ENCODE results near the gene SORCS1. TPM values are rescaled to one million over a fixed set of nuclear protein-coding genes. Genes with fewer than 3 reads are reported as not detected.

Gene SORCS1
- total RNA-seq, 1 donor from 2014 or later = not detected

DNA sequence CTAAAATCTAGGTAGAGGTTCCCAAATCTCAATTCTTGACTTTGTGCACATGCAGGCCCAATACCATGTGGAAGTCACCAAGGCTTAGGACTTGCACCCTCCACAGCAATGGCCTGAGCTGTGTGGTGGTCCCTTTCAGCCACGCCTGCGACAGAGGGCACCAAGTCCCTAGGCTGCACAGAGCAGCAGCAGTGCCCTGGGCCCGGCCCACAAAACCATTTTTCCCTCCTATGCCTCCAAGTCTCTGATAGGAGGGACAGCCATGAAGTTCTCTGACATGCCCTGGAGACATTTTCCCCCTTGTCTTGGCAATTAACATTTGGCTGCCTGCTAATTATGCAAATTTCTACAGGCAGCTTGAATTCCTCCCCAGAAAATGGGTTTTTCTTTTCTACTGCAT is 375.5 kb downstream of the SORCS1 start:
- H3K4me3 ChIP-seq (ENCODE audit: low read depth, low read length) = no peak overlapping the region
- no peak for FAIRE-seq
- no peak for DNase-seq (ENCODE audit: low read depth)
- TF ChIP-seq, protein P1, sequence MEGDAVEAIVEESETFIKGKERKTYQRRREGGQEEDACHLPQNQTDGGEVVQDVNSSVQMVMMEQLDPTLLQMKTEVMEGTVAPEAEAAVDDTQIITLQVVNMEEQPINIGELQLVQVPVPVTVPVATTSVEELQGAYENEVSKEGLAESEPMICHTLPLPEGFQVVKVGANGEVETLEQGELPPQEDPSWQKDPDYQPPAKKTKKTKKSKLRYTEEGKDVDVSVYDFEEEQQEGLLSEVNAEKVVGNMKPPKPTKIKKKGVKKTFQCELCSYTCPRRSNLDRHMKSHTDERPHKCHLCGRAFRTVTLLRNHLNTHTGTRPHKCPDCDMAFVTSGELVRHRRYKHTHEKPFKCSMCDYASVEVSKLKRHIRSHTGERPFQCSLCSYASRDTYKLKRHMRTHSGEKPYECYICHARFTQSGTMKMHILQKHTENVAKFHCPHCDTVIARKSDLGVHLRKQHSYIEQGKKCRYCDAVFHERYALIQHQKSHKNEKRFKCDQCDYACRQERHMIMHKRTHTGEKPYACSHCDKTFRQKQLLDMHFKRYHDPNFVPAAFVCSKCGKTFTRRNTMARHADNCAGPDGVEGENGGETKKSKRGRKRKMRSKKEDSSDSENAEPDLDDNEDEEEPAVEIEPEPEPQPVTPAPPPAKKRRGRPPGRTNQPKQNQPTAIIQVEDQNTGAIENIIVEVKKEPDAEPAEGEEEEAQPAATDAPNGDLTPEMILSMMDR (IDR thresholded peaks at IDR 0.05; ENCODE audit: insufficient read depth, low read length, severe bottlenecking) = no peak
- H3K27me3 ChIP-seq (ENCODE audit: control insufficient read depth, insufficient read depth, low read length) = no peaks in the 10 kb centered on the region
- H3K36me3 ChIP-seq (ENCODE audit: control insufficient read depth, insufficient read depth, low read length) = no peaks in the 10 kb centered on the region

DNA sequence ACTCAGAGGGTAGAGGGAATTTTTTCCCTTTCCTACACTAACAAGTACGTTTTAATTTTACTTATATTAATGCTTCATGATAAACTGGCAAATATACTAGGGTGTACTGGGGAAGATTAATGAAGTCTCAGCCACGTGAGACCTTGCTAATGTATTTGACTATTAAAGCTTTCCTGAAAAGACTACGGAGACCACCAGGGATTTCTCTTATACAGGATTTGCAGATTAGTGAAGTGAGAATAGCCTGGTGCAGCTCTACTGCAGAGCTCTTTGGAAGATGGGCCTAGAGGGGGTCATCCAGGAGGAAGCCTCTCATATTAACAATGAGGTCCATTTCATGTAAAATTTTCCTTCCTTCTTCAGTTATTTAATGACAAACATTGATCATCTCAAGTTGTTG is 379.0 kb downstream of the SORCS1 start:
- no peak for FAIRE-seq
- DNase-seq (ENCODE audit: low read depth) = no peak
- Histone ChIP-seq H3K36me3 (ENCODE audit: control insufficient read depth, insufficient read depth, low read length) (no peaks in the 10 kb centered on the region), H3K27me3 (ENCODE audit: control insufficient read depth, insufficient read depth, low read length) (no peaks in the 10 kb centered on the region), H3K4me3 (ENCODE audit: low read depth, low read length) (no peak overlapping the region)
- TF ChIP-seq, protein P1 (IDR thresholded peaks at IDR 0.05; ENCODE audit: insufficient read depth, low read length, severe bottlenecking) = no peak

- Histone ChIP-seq H3K4me3 (ENCODE audit: low read depth, low read length) (no peak overlapping the region), H3K36me3 (ENCODE audit: control insufficient read depth, insufficient read depth, low read length) (no peaks in the 10 kb centered on the region), H3K27me3 (ENCODE audit: control insufficient read depth, insufficient read depth, low read length) (no peaks in the 10 kb centered on the region)
- DNase-seq (ENCODE audit: low read depth) (no peak), FAIRE-seq (no peak)
- TF ChIP-seq, protein P1 (IDR thresholded peaks at IDR 0.05; ENCODE audit: insufficient read depth, low read length, severe bottlenecking) = no peak
Observed at GRCh38 chr10:106780632-106781031, 383.9 kb downstream of the SORCS1 start.

- TF ChIP-seq, protein P1 (IDR thresholded peaks at IDR 0.05; ENCODE audit: insufficient read depth, low read length, severe bottlenecking) = no peak
- H3K36me3 ChIP-seq (ENCODE audit: control insufficient read depth, insufficient read depth, low read length) = no peaks in the 10 kb centered on the region
- no peak overlapping the region for H3K4me3 ChIP-seq (ENCODE audit: low read depth, low read length)
- FAIRE-seq (no peak), DNase-seq (ENCODE audit: low read depth) (no peak)
- H3K27me3 ChIP-seq (ENCODE audit: control insufficient read depth, insufficient read depth, low read length) = no peaks in the 10 kb centered on the region
Observed at GRCh38 chr10:106777841-106778240, 386.7 kb downstream of the SORCS1 start.

DNA sequence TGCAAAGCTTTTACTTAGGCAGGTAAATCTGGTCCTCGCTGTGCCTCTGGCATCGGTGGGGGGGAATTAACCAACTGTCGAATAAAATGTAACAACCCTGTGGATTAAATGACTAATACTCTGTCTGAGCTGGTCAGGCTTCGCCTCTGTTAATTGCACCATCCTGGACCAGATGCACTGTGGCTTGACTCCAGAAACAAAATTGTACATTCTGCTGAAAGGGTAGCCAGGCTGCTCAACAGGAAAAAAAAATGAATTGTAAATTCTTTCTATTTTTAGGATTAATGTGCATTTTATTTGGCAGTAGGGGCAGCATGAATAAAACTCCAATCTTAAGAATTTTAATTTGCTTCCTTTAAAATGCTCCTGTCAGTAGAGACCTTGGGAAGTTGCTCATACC is 389.4 kb downstream of the SORCS1 start:
- no peaks in the 10 kb centered on the region for H3K27me3 ChIP-seq (ENCODE audit: control insufficient read depth, insufficient read depth, low read length)
- DNase-seq (ENCODE audit: low read depth) (no peak), FAIRE-seq (no peak)
- TF ChIP-seq, protein P1 (IDR thresholded peaks at IDR 0.05; ENCODE audit: insufficient read depth, low read length, severe bottlenecking) = no peak
- H3K36me3 ChIP-seq (ENCODE audit: control insufficient read depth, insufficient read depth, low read length) = no peaks in the 10 kb centered on the region
- H3K4me3 ChIP-seq (ENCODE audit: low read depth, low read length) = no peak overlapping the region

DNA sequence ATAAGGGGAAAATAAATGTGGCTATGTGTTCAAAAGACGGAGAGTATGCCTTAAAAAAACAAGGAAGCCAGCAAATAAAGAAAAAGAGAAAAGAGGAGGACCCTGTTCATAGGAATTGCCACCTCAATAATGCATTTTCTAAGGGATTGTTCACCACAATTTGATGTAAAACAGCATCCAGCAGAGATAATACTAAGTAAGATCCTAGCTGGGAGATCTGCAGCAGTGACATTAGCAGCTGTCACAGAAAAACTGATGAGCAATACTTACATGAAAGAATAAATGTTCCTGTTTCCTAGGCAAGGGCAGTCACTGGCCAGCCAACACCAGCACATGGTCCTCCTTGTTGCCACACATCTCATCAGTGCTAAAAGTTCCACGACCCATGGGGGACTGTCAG is 391.5 kb downstream of the SORCS1 start:
- H3K36me3 ChIP-seq (ENCODE audit: control insufficient read depth, insufficient read depth, low read length) = no peaks in the 10 kb centered on the region
- H3K27me3 ChIP-seq (ENCODE audit: control insufficient read depth, insufficient read depth, low read length) = no peaks in the 10 kb centered on the region
- H3K4me3 ChIP-seq (ENCODE audit: low read depth, low read length) = no peak overlapping the region
- DNase-seq (ENCODE audit: low read depth) = no peak
- no peak for FAIRE-seq
- TF ChIP-seq, protein P1 (IDR thresholded peaks at IDR 0.05; ENCODE audit: insufficient read depth, low read length, severe bottlenecking) = no peak
